NCI-H345 treated with DMSO at 0.1 percent for 48 hours (cell line): Measurements from ENCODE around the gene DGKI.
"Not testable (repeated sequence)": the region's sequence is repeated elsewhere in the genome, so short reads cannot be mapped to it uniquely, and the experiment has no call there.

Experiments used
- DNase-seq: peaks from one replicate; lab custom pipeline; 2025; ENCODE audit not compliant: unreplicated experiment; lab: John Stamatoyannopoulos, UW

The DGKI gene

GRCh38 chr7:137747359-137748031 lies 99.3 kb downstream of the DGKI start:
- DNase-seq: no peak

DNA sequence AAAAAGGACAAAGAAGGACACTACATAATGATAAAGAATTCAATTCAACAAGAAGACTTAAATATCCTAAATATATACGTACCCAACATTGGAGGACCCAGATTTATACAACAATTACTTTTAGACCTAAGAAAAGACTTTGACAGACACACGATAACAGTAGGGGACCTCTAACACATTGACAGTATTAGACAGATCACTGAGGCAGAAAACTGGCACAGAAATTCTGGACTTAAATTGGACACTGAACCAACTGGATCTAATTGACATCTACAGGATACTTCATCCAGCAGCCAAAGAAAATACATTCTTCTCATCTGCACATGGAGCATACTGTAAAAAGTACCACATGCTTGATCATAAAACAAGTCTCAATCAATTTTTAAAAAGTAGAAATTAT lies 103.8 kb downstream of the DGKI start:
- no peak for DNase-seq

- DNase-seq: no peak
These were observed 104.7 kb downstream of the DGKI start for GRCh38 chr7:137742051-137742450.

DNA sequence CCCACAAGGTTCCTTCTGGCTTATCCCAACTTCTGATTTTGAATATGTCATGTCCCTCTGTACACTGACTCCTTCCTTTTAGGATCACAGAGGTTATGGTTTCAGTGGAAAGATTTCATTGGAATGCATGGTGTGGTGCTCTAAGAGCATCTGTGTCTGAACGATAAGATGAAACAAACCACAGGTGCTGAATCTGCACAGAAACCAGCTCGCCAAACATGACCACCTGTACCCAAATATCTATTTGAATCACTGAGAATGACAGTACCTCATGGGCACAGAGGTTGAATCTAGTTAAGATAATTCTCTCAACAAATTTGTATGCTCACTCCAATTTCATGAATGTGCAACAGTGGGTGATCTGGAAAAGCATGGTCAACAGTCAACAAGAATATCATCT lies 105.3 kb downstream of the DGKI start:
- no peak for DNase-seq

GRCh38 chr7:137734221-137734620 lies 112.6 kb downstream of the DGKI start:
- no peak for DNase-seq

DNA sequence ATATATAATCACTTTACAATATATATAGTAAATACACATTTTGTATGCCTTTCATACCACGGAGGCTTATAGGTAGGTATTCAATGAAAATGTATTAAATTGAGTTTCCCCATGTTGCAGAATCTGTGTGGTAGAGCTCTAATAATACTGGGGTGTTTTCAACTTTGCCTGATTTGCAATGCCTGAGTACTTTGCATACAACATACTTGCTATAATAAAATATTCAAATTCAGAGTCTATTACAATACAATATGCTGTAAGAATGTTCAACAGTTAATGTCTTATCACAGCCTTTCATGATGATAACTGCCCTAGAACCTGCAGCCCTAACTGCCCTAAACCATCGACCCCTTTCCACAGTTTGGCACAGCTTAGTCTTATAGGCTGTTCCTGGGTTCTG lies 114.6 kb downstream of the DGKI start:
- DNase-seq: no peak

DNA sequence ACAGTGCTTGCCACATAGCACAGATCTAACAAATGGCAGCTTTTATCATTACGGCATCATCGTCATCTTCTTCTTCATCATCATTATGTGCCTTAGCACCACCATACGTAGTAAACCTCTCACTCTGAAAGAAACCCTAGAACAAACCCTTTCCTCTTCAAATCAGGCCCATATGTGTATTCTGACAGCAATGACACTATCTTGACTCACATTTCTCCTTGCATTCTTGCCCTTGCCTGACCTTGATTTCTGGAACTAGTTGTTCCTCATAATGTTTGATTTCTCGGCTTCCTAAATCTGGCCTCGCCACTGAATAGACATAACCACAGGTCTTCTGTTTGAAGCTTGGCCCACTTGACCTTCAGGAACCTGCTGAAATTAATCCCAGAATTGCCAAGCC lies 115.3 kb downstream of the DGKI start:
- no peak for DNase-seq

DNA sequence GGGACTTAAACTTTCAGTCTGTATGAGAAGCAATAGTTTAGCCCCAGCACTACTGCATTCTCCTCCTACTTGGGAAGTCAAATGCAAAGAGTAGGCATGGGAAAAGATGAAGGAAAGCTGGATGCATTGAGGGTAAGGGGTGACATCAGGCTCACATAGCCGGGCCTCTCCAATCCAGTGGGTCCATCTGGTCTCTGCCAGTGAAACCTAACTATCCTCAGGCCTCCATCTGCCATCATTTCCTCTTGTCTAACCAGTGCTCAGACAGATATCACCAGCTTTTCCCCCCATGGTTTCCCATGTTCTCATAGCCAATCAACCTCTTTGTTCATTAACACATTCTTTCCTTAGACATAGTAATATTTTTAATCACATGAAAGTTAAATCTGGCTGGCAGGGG lies 118.3 kb downstream of the DGKI start:
- no peak for DNase-seq

GRCh38 chr7:137727413-137727812 lies 119.4 kb downstream of the DGKI start:
- DNase-seq: no peak

DNA sequence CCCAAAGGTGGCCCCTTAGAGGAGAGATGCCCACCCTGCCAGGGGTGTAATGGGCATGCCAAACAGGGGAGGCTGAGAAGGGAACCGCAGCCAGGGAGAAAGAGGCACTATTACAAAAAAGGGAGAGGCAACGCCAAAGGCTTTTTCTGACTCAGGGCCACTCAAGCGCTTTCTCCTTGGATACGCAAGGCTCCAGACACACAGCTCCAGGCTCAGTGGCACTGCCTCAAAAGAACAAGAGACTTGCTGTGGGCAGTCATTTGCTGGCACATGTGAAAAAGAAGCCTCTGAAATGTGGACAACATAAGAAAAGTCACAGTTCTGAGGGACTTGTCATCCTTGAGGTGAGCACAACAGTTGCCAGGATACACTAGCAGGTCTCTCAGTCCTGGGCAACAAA lies 128.4 kb downstream of the DGKI start:
- DNase-seq: no peak

DNA sequence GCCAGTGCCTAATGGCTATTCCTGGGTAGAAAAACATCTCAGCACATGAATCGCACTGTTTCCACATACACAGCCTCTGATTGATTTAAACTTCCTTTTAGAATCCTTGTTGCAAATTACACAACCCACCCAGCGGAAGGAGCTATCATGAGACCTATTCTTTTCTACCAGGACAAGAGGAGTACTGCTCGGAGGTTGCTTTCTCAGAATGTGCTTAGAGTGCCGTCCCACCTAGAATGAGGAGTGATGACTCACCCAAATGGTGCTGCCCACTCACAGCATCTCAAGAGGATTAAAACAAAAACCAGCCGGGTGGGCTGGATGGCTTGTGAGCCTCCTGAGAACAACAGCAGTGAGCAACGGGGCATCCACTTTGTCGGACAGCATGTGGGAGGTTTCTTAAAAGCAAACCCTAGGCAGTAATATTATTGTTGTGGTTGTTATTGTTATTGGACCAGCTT lies 128.9 kb downstream of the DGKI start:
- DNase-seq: peak; percentile 55

DNA sequence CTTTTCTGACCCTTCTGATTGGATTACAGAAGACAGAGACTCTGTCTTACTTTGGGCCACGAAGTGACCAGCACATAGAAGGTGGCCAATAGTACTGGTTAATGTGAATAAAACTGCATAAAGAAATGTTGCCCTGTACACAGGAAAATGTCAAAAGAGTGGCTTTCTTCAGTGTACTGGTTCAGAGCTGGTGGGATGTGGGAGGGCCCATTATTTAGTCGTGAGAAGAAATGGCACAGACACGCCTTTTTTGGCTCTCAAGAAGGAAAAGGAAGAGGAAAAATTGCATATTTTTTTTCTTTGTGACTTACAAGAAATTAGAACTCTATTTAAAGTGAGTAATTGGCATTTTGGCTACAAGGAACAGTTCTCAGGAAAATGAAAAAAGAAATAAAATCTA lies 129.7 kb downstream of the DGKI start:
- no peak for DNase-seq

DNA sequence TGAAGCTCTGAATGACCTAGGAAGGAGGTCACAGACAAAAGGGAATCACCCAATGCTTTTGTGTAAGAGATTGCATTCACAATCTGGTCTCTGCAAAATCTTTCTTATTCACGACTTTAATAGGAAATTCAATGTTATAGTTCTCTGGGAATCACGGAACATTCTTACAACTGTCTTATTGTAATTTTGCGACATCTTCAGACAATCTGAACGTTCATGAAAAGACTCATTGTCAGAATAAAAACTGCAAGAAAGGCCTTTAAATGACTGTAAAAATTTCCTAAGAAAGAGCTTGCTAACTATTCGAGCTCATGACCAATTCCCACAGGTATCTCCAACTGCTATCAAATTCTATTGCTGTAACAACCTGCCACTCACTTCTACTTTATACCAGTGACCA lies 130.7 kb downstream of the DGKI start:
- no peak for DNase-seq

GRCh38 chr7:137715533-137715932 lies 131.2 kb downstream of the DGKI start:
- no peak for DNase-seq

- DNase-seq: no peak
These were observed 131.7 kb downstream of the DGKI start for GRCh38 chr7:137715121-137715520.

- DNase-seq: not testable (repeated sequence)
These were observed 140.4 kb downstream of the DGKI start for GRCh38 chr7:137706330-137706729.

- DNase-seq: no peak
These were observed 142.1 kb downstream of the DGKI start for GRCh38 chr7:137704723-137705122.

GRCh38 chr7:137703291-137704010 lies 143.3 kb downstream of the DGKI start:
- no peak for DNase-seq

GRCh38 chr7:137696988-137697387 lies 149.8 kb downstream of the DGKI start:
- no peak for DNase-seq

DNA sequence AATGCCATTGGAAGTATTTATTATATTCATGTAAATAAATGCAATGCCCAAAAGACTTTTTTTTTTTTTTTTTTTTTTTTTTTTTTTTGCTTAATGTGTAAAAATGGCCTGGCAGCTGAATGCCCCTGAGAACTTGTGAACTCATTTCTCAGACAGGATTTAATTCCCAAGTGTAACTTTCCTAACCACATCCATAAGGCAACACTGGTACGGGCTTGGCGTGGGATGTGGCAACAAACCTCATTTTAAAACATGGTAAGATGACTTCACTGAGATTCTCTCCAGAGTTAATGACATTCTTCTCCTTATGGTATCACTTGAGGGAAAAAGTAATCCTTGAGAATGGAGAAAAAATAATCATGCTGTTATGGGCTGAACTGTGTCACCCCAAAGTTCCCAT lies 150.4 kb downstream of the DGKI start:
- no peak for DNase-seq

DNA sequence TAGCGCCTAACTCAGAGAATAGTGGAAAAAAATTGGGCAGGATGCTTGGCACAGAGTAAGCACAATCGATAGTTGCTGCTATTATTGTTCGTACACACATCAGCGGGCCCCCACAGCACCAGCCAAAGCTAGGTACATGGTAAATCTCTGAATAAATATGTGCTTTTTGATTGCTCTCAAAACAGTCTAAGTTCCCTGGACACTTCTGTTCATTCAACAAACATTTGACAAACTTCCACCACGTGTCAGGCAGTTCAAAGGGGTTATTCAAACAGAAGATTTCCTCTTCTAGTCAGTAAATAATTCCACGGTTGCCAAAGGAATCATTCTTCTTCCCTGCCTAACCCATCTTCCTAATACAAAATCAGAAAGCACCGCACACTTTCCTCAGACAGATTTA lies 150.8 kb downstream of the DGKI start:
- no peak for DNase-seq

DNA sequence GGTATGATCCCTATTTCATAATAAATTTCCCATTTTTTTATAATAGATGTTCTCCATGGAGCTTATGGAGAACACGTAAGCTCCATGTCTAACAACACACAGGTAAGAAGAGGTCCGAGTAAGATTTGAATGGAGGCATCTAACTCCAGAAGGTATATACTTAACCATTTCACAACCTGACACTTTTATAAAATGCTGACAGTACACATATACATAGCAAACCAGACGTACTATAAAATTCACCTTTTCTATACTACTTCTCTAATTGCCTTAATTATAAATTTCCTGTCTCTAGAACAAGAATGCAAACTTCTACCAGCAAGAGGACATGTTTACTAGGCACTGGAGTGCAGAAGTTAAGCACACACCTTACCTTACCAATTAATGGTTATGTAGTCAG lies 151.3 kb downstream of the DGKI start:
- DNase-seq: no peak

- DNase-seq: no peak
These were observed 152.4 kb downstream of the DGKI start for GRCh38 chr7:137694405-137694804.
